DOHH2 (cell line): ENCODE measurements around the gene ST6GAL1.
"Not testable (repeated sequence)": the region's sequence is repeated elsewhere in the genome, so short reads cannot be mapped to it uniquely, and the experiment has no call there.

Experiments
- H3F3A ChIP-seq: fragments of 200-600 bp; sonication (generic), shearing (Covaris generic); 2 replicates; pipeline ENCODE4 v1.6.0; 2016; ENCODE audit warnings: antibody characterized with exemption, mild to moderate bottlenecking; ENCODE audit not compliant: control insufficient read depth, insufficient read depth
- H3K27ac ChIP-seq: fragments of 200-600 bp; sonication (generic); 2 replicates; pipeline ENCODE4 v1.5.1; 2014; ENCODE audit warnings: low read depth, mild to moderate bottlenecking, low read length, moderate library complexity
- H3K27me3 ChIP-seq: fragments of 200-600 bp; sonication (generic); 2 replicates; pipeline ENCODE4 v1.6.1; 2014; ENCODE audit warnings: mild to moderate bottlenecking, low read length, mixed read lengths; ENCODE audit not compliant: control insufficient read depth
- H3K36me3 ChIP-seq: fragments of 200-600 bp; sonication (generic); 2 replicates; pipeline ENCODE4 v1.6.1; 2014; ENCODE audit warnings: mild to moderate bottlenecking, low read length, moderate library complexity, mixed read lengths; ENCODE audit not compliant: control insufficient read depth
- H3K4me1 ChIP-seq: fragments of 200-600 bp; sonication (generic); 2 replicates; pipeline ENCODE4 v1.6.1; 2014; ENCODE audit warnings: mild to moderate bottlenecking, low read length, mixed read lengths; ENCODE audit not compliant: control insufficient read depth
- H3K4me2 ChIP-seq: fragments of 200-600 bp; sonication (generic); 2 replicates; pipeline ENCODE4 v1.6.0; 2014; ENCODE audit warnings: mild to moderate bottlenecking, low read length, moderate library complexity
- H3K4me3 ChIP-seq: fragments of 200-600 bp; sonication (generic); 2 replicates; pipeline ENCODE4 v1.5.1; 2014; ENCODE audit warnings: mild to moderate bottlenecking, low read length, mixed read lengths
- H3K79me2 ChIP-seq: fragments of 200-600 bp; sonication (generic); 2 replicates; pipeline ENCODE4 v1.6.1; 2014; ENCODE audit warnings: mild to moderate bottlenecking, low read length, mixed read lengths; ENCODE audit not compliant: control insufficient read depth
- H3K9me2 ChIP-seq: fragments of 200-600 bp; sonication (generic); replicated peaks from 2 replicates; pipeline ENCODE4 v1.6.1; 2014; ENCODE audit warnings: mild to moderate bottlenecking, low read length, mixed read lengths; ENCODE audit not compliant: control insufficient read depth
- H3K9me3 ChIP-seq: fragments of 200-600 bp; sonication (generic); 2 replicates; pipeline ENCODE4 v1.6.1; 2014; ENCODE audit warnings: antibody characterized with exemption, low read length, mixed read lengths; ENCODE audit not compliant: control insufficient read depth, insufficient read depth
- H4K20me1 ChIP-seq: fragments of 200-600 bp; sonication (generic); 2 replicates; pipeline ENCODE4 v1.6.0; 2014; ENCODE audit warnings: low read depth, mild to moderate bottlenecking, antibody characterized with exemption, low read length, moderate library complexity; ENCODE audit not compliant: control insufficient read depth, insufficient read depth
- CTCF ChIP-seq: fragments of 200-600 bp; sonication (generic); IDR thresholded peaks from one replicate; pipeline ENCODE4 v1.5.1; 2014; ENCODE audit warnings: antibody characterized with exemption, mild to moderate bottlenecking, low read depth, low read length; ENCODE audit not compliant: poor library complexity, severe bottlenecking
- EZH2phosphoT487 ChIP-seq: fragments of 200-600 bp; sonication (generic); IDR thresholded peaks from 2 replicates; pipeline ENCODE4 v1.6.1; 2017; ENCODE audit warnings: borderline replicate concordance, mild to moderate bottlenecking, antibody characterized with exemption, low read length, moderate library complexity, mixed read lengths

The ST6GAL1 gene

GRCh38 chr3:187006864-187007630 is 76.7 kb downstream of the ST6GAL1 start:
- peak overlapping the region; percentile 98 for H3K27ac ChIP-seq
- no peaks in the 10 kb centered on the region for H3K27me3 ChIP-seq
- no peak for TF ChIP-seq EZH2phosphoT487
- TF ChIP-seq CTCF: no peak
- H3K4me2 ChIP-seq: peak overlapping the region; percentile 85
- peaks cover 47% of the 10 kb centered on the region for H3F3A ChIP-seq
- H3K79me2 ChIP-seq: peaks cover 96% of the 10 kb centered on the region
- H3K4me1 ChIP-seq: peaks cover 97% of the 10 kb centered on the region
- no peaks in the 10 kb centered on the region for H3K9me2 ChIP-seq
- no peaks in the 10 kb centered on the region for H4K20me1 ChIP-seq
- no peaks in the 10 kb centered on the region for H3K9me3 ChIP-seq
- peak overlapping the region; percentile 29 for H3K4me3 ChIP-seq
- peaks cover 67% of the 10 kb centered on the region for H3K36me3 ChIP-seq

GRCh38 chr3:187010382-187010781 is 80.1 kb downstream of the ST6GAL1 start:
- H3K27me3 ChIP-seq, H3K9me2 ChIP-seq, H3K9me3 ChIP-seq, H4K20me1 ChIP-seq: not testable (repeated sequence)
- peaks cover 70% of the 10 kb centered on the region for H3K36me3 ChIP-seq
- peaks cover 71% of the 10 kb centered on the region for H3F3A ChIP-seq
- peaks cover 97% of the 10 kb centered on the region for H3K4me1 ChIP-seq
- H3K4me2 ChIP-seq: peak overlapping the region; percentile 51
- H3K79me2 ChIP-seq: peaks cover 96% of the 10 kb centered on the region
- H3K4me3 ChIP-seq: peak overlapping the region; percentile 27; the same call in 1 of the 2 replicates
- H3K27ac ChIP-seq: peak overlapping the region; percentile 98

- H3K4me2 ChIP-seq: peak overlapping the region; percentile 85
- H3K27me3 ChIP-seq: no peaks in the 10 kb centered on the region
- peaks cover 67% of the 10 kb centered on the region for H3K36me3 ChIP-seq
- H3K4me1 ChIP-seq: peaks cover 97% of the 10 kb centered on the region
- no peak for TF ChIP-seq EZH2phosphoT487
- no peak for TF ChIP-seq CTCF
- peak overlapping the region; percentile 68 for H3K4me3 ChIP-seq
- peak overlapping the region; percentile 98 for H3K27ac ChIP-seq
- H3K9me3 ChIP-seq: no peaks in the 10 kb centered on the region
- peaks cover 96% of the 10 kb centered on the region for H3K79me2 ChIP-seq
- H4K20me1 ChIP-seq: no peaks in the 10 kb centered on the region
- peaks cover 77% of the 10 kb centered on the region for H3F3A ChIP-seq
- H3K9me2 ChIP-seq: no peaks in the 10 kb centered on the region
Observed at GRCh38 chr3:187011915-187012314, 81.6 kb downstream of the ST6GAL1 start.

GRCh38 chr3:187012609-187013051 is 82.3 kb downstream of the ST6GAL1 start:
- H3K27ac ChIP-seq: peak overlapping the region; percentile 98
- TF ChIP-seq CTCF (no peak), EZH2phosphoT487 (no peak)
- H3K4me2 ChIP-seq: peak overlapping the region; percentile 85
- peak overlapping the region; percentile 68 for H3K4me3 ChIP-seq
- no peaks in the 10 kb centered on the region for H3K9me3 ChIP-seq
- no peaks in the 10 kb centered on the region for H3K27me3 ChIP-seq
- H4K20me1 ChIP-seq: no peaks in the 10 kb centered on the region
- H3K4me1 ChIP-seq: peaks cover 97% of the 10 kb centered on the region
- peaks cover 96% of the 10 kb centered on the region for H3K79me2 ChIP-seq
- H3K9me2 ChIP-seq: no peaks in the 10 kb centered on the region
- peaks cover 80% of the 10 kb centered on the region for H3F3A ChIP-seq
- peaks cover 67% of the 10 kb centered on the region for H3K36me3 ChIP-seq
